ENCODE data around the gene GOLGA8S. TPM values are rescaled to one million over a fixed set of nuclear protein-coding genes. Genes with fewer than 3 reads are reported as not detected.
"Not testable (repeated sequence)": the region's sequence is repeated elsewhere in the genome, so short reads cannot be mapped to it uniquely, and the experiment has no call there.

Gene GOLGA8S
- total RNA-seq, 2 experiments from 2014 or later: 0.10 TPM; not detected in 1

DNA sequence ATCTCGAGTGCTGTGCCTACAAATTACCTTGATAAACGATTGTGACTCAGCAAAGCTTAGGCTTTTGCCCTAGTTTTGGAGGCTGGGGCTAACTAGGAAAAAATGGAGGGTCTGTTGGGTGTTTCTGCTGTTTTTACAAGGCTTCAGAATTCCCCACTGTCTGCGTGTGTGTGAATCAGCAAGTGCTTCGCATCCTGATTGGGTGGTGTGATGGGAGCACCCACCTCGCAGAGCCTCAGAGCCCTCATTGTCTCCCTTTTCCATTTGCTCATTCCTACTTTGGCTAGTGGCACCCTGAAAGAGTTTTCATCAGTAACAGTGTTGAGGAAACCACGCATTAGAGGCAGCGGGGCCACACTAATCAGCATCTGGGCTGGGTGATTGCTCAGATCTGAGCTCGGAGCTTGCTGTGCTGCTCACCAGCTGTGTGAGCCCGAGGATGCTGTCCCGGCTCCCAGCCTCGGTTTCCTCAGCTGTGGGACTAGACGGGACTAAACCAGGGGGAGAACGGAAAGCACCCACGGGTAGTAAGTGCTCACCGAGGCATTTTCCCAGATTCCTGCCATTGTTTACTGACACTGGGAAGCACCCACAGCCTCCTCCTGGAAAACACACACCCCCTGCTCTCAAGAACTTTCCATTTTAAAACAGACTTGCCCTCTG, 40.6 kb downstream of the GOLGA8S start:
- TF ChIP-seq, protein P1, sequence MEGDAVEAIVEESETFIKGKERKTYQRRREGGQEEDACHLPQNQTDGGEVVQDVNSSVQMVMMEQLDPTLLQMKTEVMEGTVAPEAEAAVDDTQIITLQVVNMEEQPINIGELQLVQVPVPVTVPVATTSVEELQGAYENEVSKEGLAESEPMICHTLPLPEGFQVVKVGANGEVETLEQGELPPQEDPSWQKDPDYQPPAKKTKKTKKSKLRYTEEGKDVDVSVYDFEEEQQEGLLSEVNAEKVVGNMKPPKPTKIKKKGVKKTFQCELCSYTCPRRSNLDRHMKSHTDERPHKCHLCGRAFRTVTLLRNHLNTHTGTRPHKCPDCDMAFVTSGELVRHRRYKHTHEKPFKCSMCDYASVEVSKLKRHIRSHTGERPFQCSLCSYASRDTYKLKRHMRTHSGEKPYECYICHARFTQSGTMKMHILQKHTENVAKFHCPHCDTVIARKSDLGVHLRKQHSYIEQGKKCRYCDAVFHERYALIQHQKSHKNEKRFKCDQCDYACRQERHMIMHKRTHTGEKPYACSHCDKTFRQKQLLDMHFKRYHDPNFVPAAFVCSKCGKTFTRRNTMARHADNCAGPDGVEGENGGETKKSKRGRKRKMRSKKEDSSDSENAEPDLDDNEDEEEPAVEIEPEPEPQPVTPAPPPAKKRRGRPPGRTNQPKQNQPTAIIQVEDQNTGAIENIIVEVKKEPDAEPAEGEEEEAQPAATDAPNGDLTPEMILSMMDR (conservative IDR thresholded peaks at IDR 0.05; ENCODE audit: low read length): no peak
- TF ChIP-seq EZH2phosphoT487 (IDR thresholded peaks at IDR 0.05; ENCODE audit: borderline replicate concordance, low read depth, low read length): no peak
- BruUV-seq (replicated peaks): no TSS peak

DNA sequence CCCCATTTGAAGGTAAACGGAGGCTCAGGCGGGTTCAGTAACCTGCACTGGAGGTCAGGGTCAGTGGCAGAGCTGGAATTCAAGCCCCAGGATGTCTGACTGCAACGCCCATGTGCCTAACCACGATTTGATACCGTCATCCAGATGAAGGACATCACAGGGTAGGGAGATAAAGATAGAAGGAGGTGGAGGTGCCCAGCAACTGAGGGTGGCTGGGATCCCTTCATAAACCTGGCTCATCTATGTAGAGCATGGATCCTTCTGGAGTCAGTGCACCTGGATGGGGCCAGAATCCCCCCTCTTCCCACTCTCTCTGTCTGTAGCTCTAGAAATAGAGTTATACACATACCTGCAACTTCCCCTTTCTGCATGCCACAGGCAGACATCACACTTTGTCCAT, 41.3 kb downstream of the GOLGA8S start:
- H4K20me1 ChIP-seq (ENCODE audit: insufficient read depth, low read length): no peaks in the 10 kb centered on the region
- H3K4me3 ChIP-seq (ENCODE audit: low read depth, low read length, poor library complexity, severe bottlenecking): no peak overlapping the region
- no TSS peak for BruUV-seq (replicated peaks)
- DNase-seq (ENCODE audit: low spot score): no peak
- ChIA-PET CTCF (ENCODE audit: unreplicated experiment) (no interaction called here), POLR2A (no interaction called here)
- no peaks in the 10 kb centered on the region for H3K36me3 ChIP-seq (ENCODE audit: insufficient read depth, low read length)
- no peaks in the 10 kb centered on the region for H3K9me2 ChIP-seq (ENCODE audit: insufficient read depth, low read length)
- H2AFZ ChIP-seq (ENCODE audit: low read length): no peak overlapping the region
- no peaks in the 10 kb centered on the region for H3K4me1 ChIP-seq (ENCODE audit: insufficient read depth, low read length, poor library complexity, severe bottlenecking)
- no peaks in the 10 kb centered on the region for H3K79me2 ChIP-seq (ENCODE audit: insufficient read depth, low read depth, low read length)
- H3K4me2 ChIP-seq (ENCODE audit: low read length): no peak overlapping the region
- TF ChIP-seq, protein P1 (conservative IDR thresholded peaks at IDR 0.05; ENCODE audit: low read length): no peak
- TF ChIP-seq EZH2phosphoT487 (IDR thresholded peaks at IDR 0.05; ENCODE audit: borderline replicate concordance, low read depth, low read length): no peak
- no peaks in the 10 kb centered on the region for H3K9me3 ChIP-seq (ENCODE audit: low read length)
- no peak overlapping the region for H3K27ac ChIP-seq (ENCODE audit: low read depth, low read length, poor library complexity, severe bottlenecking)
- intact Hi-C loops (cut with micrococcal nuclease; ENCODE audit: unreplicated experiment): no loop called here

More for the DNA sequence above, 40.6 kb downstream of the GOLGA8S start:
- no peak overlapping the region for H3K4me3 ChIP-seq (ENCODE audit: low read depth, low read length, poor library complexity, severe bottlenecking)
- H3K9me3 ChIP-seq (ENCODE audit: low read length): no peaks in the 10 kb centered on the region
- H2AFZ ChIP-seq (ENCODE audit: low read length): no peak overlapping the region
- H3K4me1 ChIP-seq (ENCODE audit: insufficient read depth, low read length, poor library complexity, severe bottlenecking): no peaks in the 10 kb centered on the region
- H4K20me1 ChIP-seq (ENCODE audit: insufficient read depth, low read length): no peaks in the 10 kb centered on the region
- H3K36me3 ChIP-seq (ENCODE audit: insufficient read depth, low read length): no peaks in the 10 kb centered on the region
- POLR2A ChIA-PET: no interaction called here
- no peak overlapping the region for H3K27ac ChIP-seq (ENCODE audit: low read depth, low read length, poor library complexity, severe bottlenecking)
- no peaks in the 10 kb centered on the region for H3K9me2 ChIP-seq (ENCODE audit: insufficient read depth, low read length)
- H3K79me2 ChIP-seq (ENCODE audit: insufficient read depth, low read depth, low read length): no peaks in the 10 kb centered on the region
- intact Hi-C loops (cut with micrococcal nuclease; ENCODE audit: unreplicated experiment): no loop called here
- no peak overlapping the region for H3K4me2 ChIP-seq (ENCODE audit: low read length)
- DNase-seq (ENCODE audit: low spot score): no peak
- CTCF ChIA-PET (ENCODE audit: unreplicated experiment): no interaction called here

DNA sequence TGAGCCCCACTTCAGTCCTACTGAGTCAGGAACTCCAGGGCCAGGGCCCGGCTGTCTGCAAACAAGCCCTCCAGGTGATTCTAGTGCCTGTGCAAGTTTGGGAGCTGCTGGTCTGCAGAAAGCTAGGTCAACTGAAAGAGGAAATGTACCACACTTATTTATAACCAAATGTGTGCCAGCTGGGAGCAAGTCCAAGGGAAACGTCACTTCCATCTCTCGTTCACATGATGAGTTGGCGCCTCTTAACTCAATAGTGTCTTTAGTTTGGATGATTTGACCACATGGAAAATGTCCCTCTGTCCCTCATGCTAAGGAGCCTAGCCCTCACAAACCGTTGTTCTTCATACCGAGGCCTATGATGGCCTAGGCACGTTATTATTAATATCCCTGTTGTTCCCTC, 43.2 kb downstream of the GOLGA8S start:
- Histone ChIP-seq H3K4me1 (ENCODE audit: insufficient read depth, low read length, poor library complexity, severe bottlenecking) (no peaks in the 10 kb centered on the region), H3K4me3 (ENCODE audit: low read depth, low read length, poor library complexity, severe bottlenecking) (no peak overlapping the region), H3K36me3 (ENCODE audit: insufficient read depth, low read length) (no peaks in the 10 kb centered on the region), H4K20me1 (ENCODE audit: insufficient read depth, low read length) (no peaks in the 10 kb centered on the region), H2AFZ (ENCODE audit: low read length) (no peak overlapping the region), H3K79me2 (ENCODE audit: insufficient read depth, low read depth, low read length) (no peaks in the 10 kb centered on the region), H3K4me2 (ENCODE audit: low read length) (no peak overlapping the region), H3K27ac (ENCODE audit: low read depth, low read length, poor library complexity, severe bottlenecking) (no peak overlapping the region), H3K9me2 (ENCODE audit: insufficient read depth, low read length) (no peaks in the 10 kb centered on the region), H3K9me3 (ENCODE audit: low read length) (no peaks in the 10 kb centered on the region)
- POLR2A ChIA-PET: no interaction called here
- BruUV-seq (replicated peaks): no TSS peak
- intact Hi-C loops (cut with micrococcal nuclease; ENCODE audit: unreplicated experiment): no loop called here
- DNase-seq (ENCODE audit: low spot score): no peak
- CTCF ChIA-PET (ENCODE audit: unreplicated experiment): no interaction called here
- TF ChIP-seq, protein P1 (conservative IDR thresholded peaks at IDR 0.05; ENCODE audit: low read length): no peak
- TF ChIP-seq EZH2phosphoT487 (IDR thresholded peaks at IDR 0.05; ENCODE audit: borderline replicate concordance, low read depth, low read length): no peak

DNA sequence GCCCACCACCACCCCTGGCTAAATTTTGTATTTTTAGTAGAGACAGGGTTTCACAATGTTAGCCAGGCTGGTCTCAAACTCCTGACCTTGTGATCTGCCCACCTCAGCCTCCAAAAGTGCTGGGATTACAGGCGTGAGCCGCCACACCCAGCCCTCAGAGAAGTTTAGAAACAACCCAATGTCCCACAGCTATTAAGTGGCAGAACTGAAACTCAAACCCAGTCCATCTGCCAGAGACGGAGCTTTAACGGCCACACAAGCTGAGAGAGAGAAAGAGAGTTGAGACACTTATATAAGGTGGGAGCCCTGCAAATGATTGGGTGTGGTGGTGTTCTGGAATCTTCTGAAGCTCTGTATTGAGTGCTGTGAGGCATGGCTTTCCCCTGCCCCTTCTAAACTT, 43.8 kb downstream of the GOLGA8S start:
- H3K4me1 ChIP-seq (ENCODE audit: insufficient read depth, low read length, poor library complexity, severe bottlenecking); H3K27ac ChIP-seq (ENCODE audit: low read depth, low read length, poor library complexity, severe bottlenecking); H3K36me3 ChIP-seq (ENCODE audit: insufficient read depth, low read length); H3K9me2 ChIP-seq (ENCODE audit: insufficient read depth, low read length); H3K4me2 ChIP-seq (ENCODE audit: low read length); H3K4me3 ChIP-seq (ENCODE audit: low read depth, low read length, poor library complexity, severe bottlenecking); BruUV-seq (replicated peaks); CTCF ChIA-PET (ENCODE audit: unreplicated experiment); DNase-seq (ENCODE audit: low spot score); intact Hi-C loops (cut with micrococcal nuclease; ENCODE audit: unreplicated experiment); H2AFZ ChIP-seq (ENCODE audit: low read length); H4K20me1 ChIP-seq (ENCODE audit: insufficient read depth, low read length); H3K79me2 ChIP-seq (ENCODE audit: insufficient read depth, low read depth, low read length); POLR2A ChIA-PET; H3K9me3 ChIP-seq (ENCODE audit: low read length): not testable (repeated sequence)

Measured in OCI-LY7 (cell line).